ENCODE data around the gene FSTL5.

- TF ChIP-seq CTCF (IDR thresholded peaks at IDR 0.05; ENCODE audit: low read depth, low read length, poor library complexity, severe bottlenecking) (no peak), EZH2phosphoT487 (IDR thresholded peaks at IDR 0.05; ENCODE audit: borderline replicate concordance, low read length) (no peak)
These were observed 370.8 kb downstream of the FSTL5 start for GRCh38 chr4:161792991-161793390.

Data from DOHH2 (cell line).